Activated T-cell treated with anti-CD3 and anti-CD28 coated beads for 48 hours (primary cell): ENCODE data around the gene PSRC1.
"Not testable (repeated sequence)": the region's sequence is repeated elsewhere in the genome, so short reads cannot be mapped to it uniquely, and the experiment has no call there.

Source experiments
- DNase-seq: peaks from one replicate; pipeline ENCODE4 v3.0.0-alpha.2; 2020; ENCODE audit warnings: low read depth

Gene PSRC1

DNA sequence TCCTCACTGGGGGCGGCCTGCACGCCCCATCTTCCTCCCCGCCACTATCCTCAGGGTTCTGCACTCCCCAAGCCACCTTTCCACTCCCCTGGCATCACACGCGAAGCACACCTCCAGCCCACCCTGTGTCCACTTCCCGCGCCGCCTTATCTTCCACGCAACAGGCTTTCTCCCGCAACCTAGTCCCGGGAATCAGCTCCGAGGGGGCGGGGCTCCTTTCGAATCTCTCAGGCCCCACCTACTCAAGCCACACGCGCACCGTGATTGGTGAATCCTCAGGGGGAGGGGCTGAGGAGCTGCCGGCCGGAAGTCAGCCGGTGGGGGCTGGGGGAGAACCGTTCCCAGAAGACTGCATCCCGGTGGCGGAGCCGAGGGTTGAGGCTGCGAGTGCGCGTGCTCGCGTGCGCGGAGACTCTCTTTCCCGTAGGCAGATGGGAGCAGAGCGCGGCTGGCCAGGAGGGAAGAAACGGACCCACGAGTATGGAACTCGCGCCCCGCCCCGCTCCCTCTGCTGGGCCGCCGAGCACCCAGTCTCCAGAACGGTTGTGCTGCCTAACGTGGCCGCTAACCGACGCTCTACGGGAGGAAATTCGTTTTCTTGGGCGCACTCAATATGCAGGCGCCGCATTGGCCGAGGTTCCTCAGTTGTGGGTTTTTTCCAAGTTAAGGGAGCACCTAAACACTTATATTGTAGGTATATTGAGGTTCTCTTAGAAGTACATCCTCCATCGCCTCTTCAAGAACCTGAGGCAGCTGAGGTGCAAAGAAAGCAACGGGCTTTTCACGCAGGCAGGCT lies at the start of gene PSRC1:
PSRC1 (minus strand) TSS at position 194 of the 796 bp plus-strand sequence.
- DNase-seq, result peak; percentile 84

DNA sequence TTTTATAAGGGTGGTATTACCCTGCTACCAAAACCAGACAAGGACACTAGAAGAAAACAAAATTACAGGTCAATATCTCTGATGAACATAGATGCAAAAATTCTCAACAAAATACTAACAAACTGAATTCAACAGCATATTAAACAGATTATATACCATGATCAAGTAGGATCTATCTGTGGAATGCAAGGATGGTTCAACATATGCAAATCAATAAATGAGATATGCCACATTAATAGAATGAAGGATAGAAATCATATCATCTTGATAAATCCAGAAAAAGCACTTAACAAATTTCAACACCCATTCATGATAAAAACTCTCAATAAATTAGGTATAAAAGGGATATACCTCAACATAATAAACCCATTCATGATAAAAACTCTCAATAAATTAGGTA lies 48.2 kb upstream of the PSRC1 start:
- no peak for DNase-seq

DNA sequence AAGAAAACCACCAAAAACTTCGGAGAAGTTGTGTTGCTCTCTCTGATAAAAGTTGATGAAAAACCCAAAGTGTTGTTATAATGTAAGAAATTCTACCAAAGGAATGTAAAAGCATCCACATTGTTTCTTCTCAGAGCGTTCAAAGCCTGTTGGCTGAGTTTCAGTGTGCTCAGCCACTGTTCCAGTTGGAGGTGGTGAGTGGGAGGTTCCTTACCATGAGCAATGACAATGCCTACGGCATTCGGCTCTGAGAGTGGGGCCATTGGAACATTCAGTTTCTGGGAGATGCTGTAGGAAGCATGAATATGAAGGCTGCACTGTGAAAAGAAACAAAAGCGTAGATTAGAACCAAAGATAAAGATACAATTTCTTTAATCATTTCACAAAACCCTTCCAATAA lies 44.3 kb upstream of the PSRC1 start:
- no peak for DNase-seq

DNA sequence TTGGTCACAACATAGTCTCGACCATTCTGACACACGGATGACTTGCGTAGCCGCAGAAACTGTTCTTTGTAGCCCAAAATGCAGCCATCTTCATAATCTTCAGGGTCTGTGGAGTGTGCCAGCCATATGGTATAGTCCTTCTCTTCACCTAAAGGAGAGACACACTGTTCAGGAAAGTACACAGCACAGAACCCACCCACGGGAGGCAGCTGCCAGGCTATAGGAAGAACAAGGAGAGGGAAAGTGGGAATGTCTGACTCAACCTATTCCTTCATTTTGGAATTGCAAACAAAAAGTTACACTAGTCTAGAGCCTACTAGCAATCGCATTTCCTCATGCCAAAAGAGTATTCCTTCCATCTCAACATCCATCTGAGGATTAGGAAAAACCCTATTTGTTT lies 40.0 kb upstream of the PSRC1 start:
- no peak for DNase-seq

DNA sequence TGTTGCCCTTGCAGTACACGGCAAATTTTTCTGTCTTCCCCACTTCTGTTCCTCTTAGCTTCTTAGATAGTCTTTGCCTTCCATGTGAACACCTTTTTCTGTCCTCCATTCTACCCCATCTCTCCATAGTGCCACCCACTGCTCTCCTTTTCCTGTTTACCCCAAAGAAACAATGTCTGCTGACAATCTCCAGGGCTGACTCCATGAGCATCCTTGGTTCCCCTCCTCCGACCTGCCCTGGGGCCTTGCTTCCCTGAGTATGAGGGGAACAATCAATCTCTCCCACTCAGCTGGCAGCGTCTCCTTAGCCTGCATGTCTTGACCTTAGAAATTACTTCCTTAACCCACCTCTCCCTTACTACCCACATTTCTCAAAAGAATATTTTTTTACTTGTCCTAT lies 36.2 kb upstream of the PSRC1 start:
- no peak for DNase-seq

DNA sequence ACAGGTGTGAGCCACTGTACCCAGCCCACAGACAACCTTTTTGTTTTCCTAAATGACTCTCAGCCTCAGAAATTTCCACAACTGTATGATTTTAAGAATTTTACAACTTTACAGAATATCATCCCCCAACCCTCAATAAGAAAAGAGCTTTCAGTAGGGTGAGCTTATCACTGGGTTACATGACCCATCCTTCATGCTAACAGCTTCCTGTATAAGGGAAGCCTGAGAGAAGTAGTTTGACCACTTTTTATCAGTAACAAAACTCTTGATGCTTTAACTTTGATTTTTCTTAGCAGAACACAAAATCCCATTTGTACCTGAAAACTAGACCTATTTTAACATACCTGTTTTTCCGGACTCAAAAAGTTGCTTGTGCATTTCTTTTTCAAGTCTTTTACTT lies 33.6 kb upstream of the PSRC1 start:
- no peak for DNase-seq

DNA sequence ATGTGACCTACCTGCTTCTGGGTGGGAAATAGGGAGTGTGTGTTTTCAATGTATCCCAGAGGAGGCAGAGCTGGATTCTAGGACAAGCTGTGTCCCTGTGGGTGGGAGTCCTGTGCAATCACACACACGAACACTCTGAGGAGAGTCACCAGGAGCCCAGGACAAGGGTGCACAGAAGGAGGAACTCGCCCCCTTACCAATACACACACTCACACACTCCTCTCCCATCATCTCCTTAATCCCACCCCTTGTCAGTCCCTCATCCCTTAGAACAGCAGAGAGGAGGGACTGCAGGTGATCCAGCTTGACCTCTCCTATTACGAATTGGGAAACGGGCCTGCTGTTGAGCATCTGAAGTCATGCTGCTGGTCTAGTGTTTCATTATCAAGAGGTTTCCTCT lies 32.3 kb upstream of the PSRC1 start:
- no peak for DNase-seq

DNA sequence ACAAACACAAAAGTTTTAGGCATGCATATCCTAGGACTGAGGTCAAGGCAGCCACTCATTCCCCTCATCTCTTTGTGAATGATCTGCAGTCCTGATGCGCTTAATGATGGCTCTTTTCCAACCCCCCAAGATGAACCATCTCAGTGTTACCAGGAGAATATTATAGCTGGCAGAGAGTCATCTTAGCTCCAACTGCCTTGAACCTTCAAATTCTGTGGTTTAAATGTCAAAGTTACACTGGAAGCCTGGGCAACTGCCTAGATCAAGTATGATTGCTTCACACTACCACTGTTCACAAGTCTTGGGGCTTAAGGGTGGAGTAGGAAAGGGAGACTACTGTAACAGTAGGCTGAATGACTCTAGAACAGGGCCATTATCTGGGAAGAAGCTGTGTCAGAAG lies 31.9 kb upstream of the PSRC1 start:
- no peak for DNase-seq

DNA sequence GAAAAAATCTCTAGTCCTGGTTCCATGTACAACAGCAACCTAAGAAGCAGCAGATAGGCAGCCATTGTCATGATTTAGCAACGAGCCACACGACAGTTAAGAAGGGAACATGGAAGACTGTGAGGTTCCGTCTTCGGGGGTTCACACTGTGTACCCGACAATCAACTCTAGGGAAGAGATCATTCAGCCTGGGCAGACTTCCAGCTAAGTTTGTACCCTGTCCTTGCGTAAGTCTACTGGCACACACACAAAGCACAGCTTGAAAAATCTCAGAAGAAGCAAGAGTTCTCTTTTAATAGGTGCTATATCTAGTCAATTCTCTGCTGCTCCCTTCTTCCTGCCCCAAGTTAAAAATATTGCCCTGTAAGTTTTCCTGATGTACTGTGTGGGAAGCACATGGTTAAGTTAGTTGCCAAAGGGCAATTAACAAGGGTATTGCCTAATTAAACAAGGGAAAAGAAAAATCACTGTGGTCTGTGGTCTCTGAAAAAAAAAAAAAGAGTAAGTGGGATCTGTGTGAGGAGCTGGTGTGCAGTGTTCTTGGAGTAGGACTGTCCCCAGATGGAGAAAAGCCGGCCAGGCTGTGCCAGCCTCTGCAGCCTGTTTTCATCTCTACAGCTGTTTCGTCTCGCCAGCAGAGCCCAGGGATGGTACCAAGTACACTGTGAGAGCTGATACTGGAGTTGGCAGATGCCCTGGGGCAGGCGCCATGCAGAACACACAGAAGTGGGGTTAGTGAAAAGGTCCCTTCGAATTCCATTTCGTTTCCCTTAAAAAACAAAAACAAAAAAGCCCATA lies 30.2 kb upstream of the PSRC1 start:
- no peak for DNase-seq

DNA sequence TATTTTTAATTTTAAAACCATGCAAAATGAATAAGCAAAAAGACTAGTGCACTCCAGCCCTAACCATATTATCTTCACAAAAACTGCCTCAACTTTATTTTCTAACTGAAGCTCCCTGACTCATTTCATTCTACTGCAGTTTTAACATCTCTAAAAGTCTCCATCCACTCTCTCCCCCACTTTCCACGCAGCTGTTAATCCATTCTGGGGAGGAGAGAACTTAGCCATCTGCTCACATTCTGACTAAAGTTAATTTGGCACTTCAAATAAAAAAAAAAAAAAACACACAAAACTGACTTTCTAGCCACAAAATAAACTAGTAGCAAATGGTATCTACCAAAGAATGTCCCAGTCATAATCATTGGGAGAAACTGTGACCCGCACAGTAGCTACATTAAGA lies 29.3 kb upstream of the PSRC1 start:
- DNase-seq, result no peak

DNA sequence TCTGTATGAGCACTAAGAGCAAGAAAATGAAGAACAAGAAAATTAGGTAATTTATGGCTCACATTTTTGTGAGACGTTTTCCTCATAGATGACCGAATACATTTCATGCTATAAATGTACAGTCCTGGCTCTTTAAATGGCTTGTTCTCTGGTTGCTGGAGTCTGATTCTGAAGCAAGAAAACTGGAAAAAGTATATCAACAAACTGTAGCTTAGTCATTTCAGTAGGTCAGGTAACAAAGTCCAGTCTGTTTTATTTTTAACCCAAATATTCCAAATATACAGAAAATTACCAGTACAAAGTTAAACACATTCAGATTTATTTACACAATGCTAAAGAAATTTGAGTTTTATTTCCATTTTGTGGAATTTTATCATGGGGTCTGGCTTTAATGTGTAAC lies 26.4 kb upstream of the PSRC1 start:
- DNase-seq, result no peak

DNA sequence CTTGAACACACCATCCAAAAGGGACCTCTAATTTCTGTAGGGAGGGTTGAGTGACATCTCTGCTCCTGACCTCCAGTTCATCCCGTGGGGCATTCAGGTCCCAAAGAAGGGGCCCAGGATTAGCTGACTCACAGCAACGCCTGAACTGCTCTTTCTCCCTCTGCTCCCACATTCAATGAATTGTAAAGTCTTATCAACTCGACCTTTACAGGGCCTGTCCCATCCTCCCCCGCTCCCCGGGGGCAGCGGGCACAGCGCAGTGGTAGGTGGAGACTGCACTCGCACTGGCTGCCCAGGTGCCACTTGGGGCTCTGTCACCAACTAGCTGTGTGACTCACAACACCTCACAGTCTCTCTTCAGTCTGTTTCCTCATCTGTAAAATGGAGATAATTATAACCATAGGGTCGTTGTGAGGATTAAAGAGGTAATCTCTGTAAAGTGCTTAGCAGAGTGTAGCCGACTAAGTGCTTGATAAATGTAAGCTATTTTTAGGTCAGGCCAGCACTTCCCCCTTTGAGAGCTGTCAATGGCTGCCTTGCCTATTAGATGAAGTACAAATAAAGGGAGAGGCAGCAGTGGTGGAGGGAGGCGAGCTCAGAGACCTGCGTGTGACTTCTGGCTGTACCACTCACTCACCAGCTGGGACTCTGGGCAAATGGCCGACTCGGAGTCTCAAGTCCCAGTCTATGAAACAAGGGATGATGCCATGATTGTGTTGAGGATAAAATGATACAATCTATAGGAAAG lies 24.5 kb upstream of the PSRC1 start:
- no peak for DNase-seq

DNA sequence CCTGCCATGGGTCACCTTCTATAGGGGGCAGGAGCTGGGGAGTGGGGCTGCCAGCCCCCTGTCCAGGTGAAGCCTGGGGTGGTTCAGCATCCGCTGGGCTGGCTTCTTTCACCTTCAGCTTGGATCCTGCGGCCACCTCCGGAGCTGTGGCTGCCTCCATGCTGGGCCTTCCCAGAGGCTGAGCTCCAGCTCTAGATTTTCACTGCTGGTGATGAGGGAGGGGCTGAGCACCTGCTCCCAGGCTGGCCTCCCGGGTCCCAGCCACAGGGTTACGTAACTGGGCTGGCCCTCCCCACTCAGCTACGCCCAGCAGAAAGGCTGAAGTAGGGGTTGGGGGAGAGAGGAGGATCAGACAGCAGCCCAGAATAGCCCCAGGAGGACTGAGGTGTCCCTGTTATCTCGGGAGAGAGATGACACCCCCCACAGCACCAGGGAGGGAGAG lies 23.9 kb upstream of the PSRC1 start, which contains the start of gene MYBPHL:
MYBPHL (minus strand) TSS at position 180 of the 442 bp plus-strand sequence; CDS start at position 160, 20 bp downstream.
- no peak for DNase-seq

DNA sequence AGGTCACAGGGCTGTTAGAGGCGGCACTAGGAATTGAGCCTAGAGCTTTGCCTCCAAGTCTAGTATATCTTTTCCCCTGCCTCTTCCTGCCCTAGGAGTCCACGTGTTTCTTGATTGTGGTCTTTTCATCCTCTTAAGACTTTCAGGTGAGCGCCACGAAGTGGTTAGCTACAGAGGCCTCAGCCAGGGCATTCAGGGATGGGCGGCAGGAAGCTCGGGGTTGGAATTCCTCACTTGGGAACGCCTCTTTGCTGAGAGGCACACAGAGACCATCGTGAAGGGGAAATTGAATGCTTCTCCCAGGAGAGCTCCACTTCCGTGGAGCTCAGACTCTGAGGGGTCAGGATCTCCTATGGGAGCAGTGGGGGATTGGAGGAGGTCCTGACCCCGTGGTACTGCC lies 23.0 kb upstream of the PSRC1 start:
- DNase-seq, result not testable (repeated sequence)

DNA sequence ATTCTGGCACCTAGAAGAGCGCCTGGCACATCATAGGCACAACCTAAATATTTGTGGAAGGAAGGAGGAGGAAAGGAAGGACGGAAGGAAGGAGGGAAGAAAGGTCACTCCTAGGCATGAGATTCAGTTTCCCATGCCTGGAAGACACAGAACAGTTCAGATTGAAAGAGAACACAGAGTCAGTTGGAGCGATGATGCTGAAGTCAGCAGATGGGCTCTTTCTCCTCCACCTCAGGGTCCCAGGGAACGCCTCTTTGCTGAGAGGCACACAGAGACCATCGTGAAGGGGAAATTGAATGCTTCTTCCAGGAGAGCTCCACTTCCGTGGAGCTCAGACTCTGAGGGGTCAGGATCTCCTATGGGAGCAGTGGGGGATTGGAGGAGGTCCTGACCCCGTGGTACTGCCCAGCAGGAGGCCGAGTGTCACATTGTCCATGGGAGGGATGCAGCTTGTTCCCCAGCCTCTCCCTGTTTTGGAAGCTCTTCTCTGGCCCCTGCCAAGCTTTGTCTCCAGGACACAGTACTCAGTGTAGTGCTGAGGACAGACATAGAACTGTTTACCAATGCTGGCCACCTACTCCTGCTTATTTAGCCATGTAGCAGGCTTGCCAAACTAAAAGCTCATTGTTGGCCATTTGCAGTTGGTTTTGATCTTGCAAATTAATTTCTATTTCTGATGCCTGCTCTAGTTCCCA lies 21.4 kb upstream of the PSRC1 start:
- DNase-seq, result no peak

DNA sequence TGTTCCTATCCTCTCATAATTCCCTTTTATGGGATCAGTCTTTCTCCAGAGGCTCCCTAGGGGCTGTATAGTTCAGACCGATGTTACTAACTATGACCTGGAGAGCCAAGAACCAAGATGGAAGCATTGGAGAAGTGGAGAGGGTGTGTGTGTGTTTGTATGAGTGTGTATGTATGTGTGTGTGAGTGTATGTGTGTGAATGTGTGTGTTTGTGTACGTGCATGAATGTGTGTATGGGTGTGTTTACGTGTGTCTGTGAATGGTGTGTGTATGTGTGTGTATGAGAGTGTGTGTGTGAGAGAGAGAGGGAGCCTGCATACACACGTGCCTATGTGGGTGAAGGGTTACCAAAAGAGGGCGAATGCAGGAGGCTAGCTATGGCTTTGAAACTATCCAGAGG lies 18.9 kb upstream of the PSRC1 start:
- no peak for DNase-seq

DNA sequence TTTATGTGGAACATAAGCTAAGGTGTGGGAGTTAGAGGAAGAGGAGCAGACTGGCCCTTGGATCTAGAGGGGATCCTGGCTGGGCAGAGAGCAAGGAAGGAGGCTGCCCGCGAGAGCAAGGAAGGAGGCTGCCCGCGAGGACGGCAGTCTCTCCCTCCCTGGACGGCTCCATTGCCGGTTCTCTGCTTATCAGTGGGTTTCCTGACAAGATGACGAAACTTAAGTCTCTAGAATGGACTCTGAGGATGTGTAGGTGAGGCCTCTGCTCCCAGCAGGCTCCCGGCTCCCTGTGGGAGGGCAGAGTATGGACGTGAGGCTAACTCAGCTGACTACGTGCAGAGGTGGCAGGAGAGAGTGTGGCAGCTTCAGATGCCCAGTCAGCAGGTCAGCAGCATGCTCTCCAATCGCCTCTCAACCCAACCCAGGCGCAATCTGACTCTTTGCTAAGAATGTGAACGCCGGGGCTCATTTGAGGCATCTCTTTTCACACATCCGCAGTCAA lies 17.8 kb upstream of the PSRC1 start:
- DNase-seq, result no peak

DNA sequence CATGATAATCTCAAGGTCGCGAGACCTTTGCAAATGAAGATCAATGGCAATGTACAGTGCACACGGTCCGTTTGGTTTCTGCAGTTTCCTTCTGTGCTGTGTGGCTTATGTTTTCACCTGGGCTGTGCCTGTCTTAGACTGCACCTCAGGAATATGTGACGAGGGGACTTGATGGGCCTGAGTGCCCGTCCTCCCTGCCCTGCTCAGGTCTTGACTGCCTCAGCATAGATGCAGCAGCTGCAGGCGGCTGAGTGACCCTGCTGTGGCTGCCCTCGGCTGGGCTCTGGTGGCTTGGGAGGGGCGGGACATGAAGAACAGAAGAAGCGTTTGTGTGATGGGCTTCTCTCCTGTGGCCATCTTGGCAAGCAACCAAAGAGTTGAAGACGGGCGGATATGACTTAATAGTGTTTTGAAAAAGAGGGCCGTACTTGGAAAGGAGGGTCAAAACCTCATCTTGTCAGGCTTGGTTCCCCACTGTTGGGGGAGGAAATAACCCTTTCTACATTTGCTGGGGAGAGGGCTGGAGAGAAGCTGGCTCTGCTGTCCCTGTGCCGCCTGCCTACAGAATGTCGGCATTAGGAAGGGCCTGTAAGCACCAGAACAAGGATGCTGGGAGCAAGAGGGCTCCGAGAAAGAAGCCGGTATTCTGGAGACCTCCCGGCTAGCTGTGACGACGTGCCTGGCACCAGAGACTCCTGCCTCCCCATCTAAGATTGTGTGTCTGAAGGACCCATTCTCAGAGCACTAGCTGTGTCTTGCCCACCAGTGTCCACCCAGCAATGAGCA lies 16.8 kb upstream of the PSRC1 start:
- DNase-seq, result no peak

DNA sequence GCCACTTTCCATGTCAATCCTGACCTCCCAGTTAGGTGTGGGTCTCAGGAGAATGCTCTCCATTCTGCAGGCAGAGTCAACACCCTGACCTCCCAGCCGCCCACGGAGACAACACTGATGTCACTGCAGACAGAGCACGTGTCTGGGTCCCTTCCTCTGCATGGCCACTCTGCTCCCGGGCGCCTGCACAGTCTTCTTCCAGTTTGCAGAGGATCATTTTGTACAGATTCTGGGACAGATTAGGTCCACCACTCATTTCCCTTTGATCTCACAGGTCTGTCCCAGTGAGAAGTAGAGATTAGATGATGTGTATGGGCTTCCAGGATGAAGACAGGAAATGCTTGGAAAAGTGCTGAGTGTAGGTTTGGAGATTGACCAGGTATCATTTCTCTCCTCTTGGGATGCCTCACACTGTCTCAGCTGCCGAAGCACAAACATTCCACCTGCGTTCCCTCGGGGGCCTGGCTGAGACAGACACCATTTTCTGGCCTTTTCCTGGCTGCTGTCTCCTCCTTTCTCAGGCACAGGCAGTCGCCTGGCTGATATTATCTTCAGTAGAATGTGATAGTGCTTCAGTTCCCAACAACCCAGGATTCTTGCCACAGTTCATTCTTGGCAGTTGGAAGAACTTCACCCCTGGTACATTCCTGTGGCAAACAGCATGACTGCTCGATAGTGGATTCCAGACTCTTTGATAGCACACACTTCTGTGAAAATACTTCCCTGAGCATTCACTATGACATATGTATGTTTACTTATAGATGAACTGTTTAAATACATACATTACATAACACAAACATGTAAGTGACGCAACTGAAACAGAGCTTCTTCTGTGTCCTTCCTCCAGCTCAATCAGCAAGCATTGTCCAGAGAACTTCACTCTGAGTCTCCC lies 16.0 kb upstream of the PSRC1 start:
- peak; percentile 9 for DNase-seq

DNA sequence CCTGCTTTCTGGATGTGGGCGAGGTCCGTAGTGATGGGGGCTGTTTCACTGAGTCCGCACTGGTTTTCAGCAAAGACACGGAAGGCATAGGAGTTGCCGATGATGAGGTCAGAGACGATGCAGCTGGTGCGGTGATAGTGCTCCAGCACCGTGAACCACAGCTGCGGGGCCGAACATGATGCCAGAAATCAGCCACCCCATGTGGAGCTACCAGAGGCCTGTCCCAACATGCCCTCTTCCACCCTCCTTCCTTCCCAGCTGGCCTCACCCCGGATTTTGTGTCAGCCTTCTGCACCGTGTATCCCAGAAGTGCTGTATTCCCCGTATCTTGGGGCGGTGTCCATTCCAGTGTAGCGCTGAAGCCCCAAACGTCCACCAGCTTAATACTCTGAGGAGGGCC lies 13.8 kb upstream of the PSRC1 start:
- no peak for DNase-seq
